Liver (tissue), 9 donors: ENCODE data around the gene MMD2. TPM values are rescaled to one million over a fixed set of nuclear protein-coding genes. Genes with fewer than 3 reads are reported as not detected.

Source experiments
- DNase-seq: peaks from one replicate; pipeline ENCODE4 v3.0.0-alpha.2; 2017; ENCODE audit warnings: low spot score
- H3K27ac ChIP-seq, 2 donors: one replicate each; pipeline ENCODE4 v1.7.0; 2013; ENCODE audit warnings: inconsistent platforms in 2 of 2, low read length in 2 of 2, control low read depth in 1 of 2, low read depth in 1 of 2, mild to moderate bottlenecking in 1 of 2
- H3K27me3 ChIP-seq, 4 donors: one replicate each; pipeline versions ENCODE4 v1.6.1 to v1.7.0; 2013; ENCODE audit warnings: low read length in 3 of 4, inconsistent platforms in 1 of 4, mild to moderate bottlenecking in 1 of 4, moderate library complexity in 1 of 4; ENCODE audit not compliant: control insufficient read depth in 4 of 4, insufficient read depth in 4 of 4
- H3K36me3 ChIP-seq, 4 donors: one replicate each; pipeline versions ENCODE4 v1.6.1 to v1.7.0; 2013; ENCODE audit warnings: low read length in 3 of 4, mild to moderate bottlenecking in 3 of 4, low read depth in 1 of 4, moderate library complexity in 1 of 4; ENCODE audit not compliant: control insufficient read depth in 4 of 4, insufficient read depth in 3 of 4
- H3K4me1 ChIP-seq, 4 donors: one replicate each; pipeline versions ENCODE4 v1.6.1 to v1.7.0; 2013; ENCODE audit warnings: low read length in 3 of 4, mild to moderate bottlenecking in 3 of 4, moderate library complexity in 1 of 4; ENCODE audit not compliant: control insufficient read depth in 4 of 4, insufficient read depth in 4 of 4
- H3K4me3 ChIP-seq, 3 donors: one replicate each; pipeline versions ENCODE4 v1.6.1 to v1.7.0; 2013; ENCODE audit warnings: low read length in 3 of 3, control low read depth in 1 of 3, low read depth in 1 of 3, mild to moderate bottlenecking in 1 of 3
- H3K9ac ChIP-seq, 2 donors: one replicate each; pipeline ENCODE4 v1.7.0; 2013; ENCODE audit warnings: low read length in 2 of 2, mild to moderate bottlenecking in 2 of 2, moderate library complexity in 2 of 2, control low read depth in 1 of 2, low read depth in 1 of 2
- H3K9me3 ChIP-seq, 4 donors: one replicate each; pipeline versions ENCODE4 v1.6.1 to v1.7.0; 2013; ENCODE audit warnings: low read length in 3 of 4; ENCODE audit not compliant: control insufficient read depth in 4 of 4
- EGR1 ChIP-seq, 2 donors: IDR thresholded peaks; 2 replicates each; pipeline ENCODE4 v1.6.1; 2016 to 2018; ENCODE audit warnings: antibody characterized with exemption in 2 of 2, low read depth in 2 of 2
- FOXA1 ChIP-seq: IDR thresholded peaks from 2 replicates; pipeline ENCODE4 v1.6.1; 2016; ENCODE audit warnings: antibody characterized with exemption
- FOXA2 ChIP-seq: IDR thresholded peaks from 2 replicates; pipeline ENCODE4 v1.6.1; 2016; ENCODE audit warnings: antibody characterized with exemption
- GABPA ChIP-seq, 2 donors: IDR thresholded peaks in 1 of 2; conservative IDR thresholded peaks in 1 of 2; 2 replicates each; pipeline ENCODE4 v1.6.1; 2016; ENCODE audit warnings: antibody characterized with exemption in 2 of 2, mild to moderate bottlenecking in 1 of 2, moderate library complexity in 1 of 2
- JUND ChIP-seq, 2 donors: IDR thresholded peaks; 2 replicates each; pipeline ENCODE4 v1.6.1; 2016; ENCODE audit warnings: antibody characterized with exemption in 2 of 2
- NR2F2 ChIP-seq: IDR thresholded peaks from 2 replicates; pipeline ENCODE4 v1.6.1; 2016; ENCODE audit warnings: antibody characterized with exemption
- RAD21 ChIP-seq, 2 donors: IDR thresholded peaks; 2 replicates each; pipeline ENCODE4 v1.6.1; 2016; ENCODE audit warnings: antibody characterized with exemption in 2 of 2, mild to moderate bottlenecking in 2 of 2
- RXRA ChIP-seq, 2 donors: IDR thresholded peaks; 2 replicates each; pipeline ENCODE4 v1.6.1; 2017 to 2018; ENCODE audit warnings: antibody characterized with exemption in 2 of 2, mild to moderate bottlenecking in 1 of 2
- SP1 ChIP-seq: IDR thresholded peaks from 2 replicates; pipeline ENCODE4 v1.6.1; 2018; ENCODE audit warnings: antibody characterized with exemption, mild to moderate bottlenecking
- TAF1 ChIP-seq: conservative IDR thresholded peaks from 2 replicates; pipeline ENCODE4 v1.6.1; 2016; ENCODE audit warnings: antibody characterized with exemption, mild to moderate bottlenecking
- YY1 ChIP-seq: IDR thresholded peaks from 2 replicates; pipeline ENCODE4 v1.6.1; 2016; ENCODE audit warnings: antibody characterized with exemption, mild to moderate bottlenecking
- WGBS: extraction: QIAGEN DNeasy Blood & Tissue Kit; methylation state at CpG from one replicate; pipeline ENCODE4 v1.1.7; 2013; 5-methylcytosine and 5-hydroxymethylcytosine counted together
- polyA plus RNA-seq, 2 donors: library from polyadenylated mRNA; stranded (reverse) in 1 of 2; unstranded in 1 of 2; fragments of 200-250 nt in 1 of 2; fragments of >200 nt in 1 of 2; fragmentation: Nextera tagmentation in 1 of 2; extraction: Ambion mirVana in 1 of 2; gene quantifications; one replicate each; pipeline versions ENCODE4 v1.2.1 to v1.2.3, GENCODE V29; 2013 to 2015
- total RNA-seq, 2 donors: library from RNA; depleted of rRNA; stranded (reverse); fragments of >200 nt; gene quantifications; one replicate each; pipeline ENCODE4 v1.2.3, GENCODE V29; 2014
- TF ChIP-seq, protein P1 (sequence below): IDR thresholded peaks from 2 replicates; pipeline ENCODE4 v1.6.1; 2016; ENCODE audit warnings: antibody characterized with exemption
- TF ChIP-seq, protein P2 (sequence below): fragments of 150-350 bp; IDR thresholded peaks from 2 replicates; pipeline ENCODE4 v1.5.1; 2017; ENCODE audit warnings: improper control_type of control experiment, low read depth, low read length; ENCODE audit not compliant: missing input control
- TF ChIP-seq, protein P3 (sequence below): IDR thresholded peaks from 2 replicates; pipeline ENCODE4 v1.6.1; 2016; ENCODE audit warnings: antibody characterized with exemption, mild to moderate bottlenecking
- TF ChIP-seq, protein P4 (sequence below): IDR thresholded peaks from 2 replicates; pipeline ENCODE4 v1.6.1; 2016; ENCODE audit warnings: antibody characterized with exemption
- TF ChIP-seq, protein P5 (sequence below): IDR thresholded peaks from 2 replicates; pipeline ENCODE4 v1.6.1; 2016; ENCODE audit warnings: antibody characterized with exemption
- donor health status: healthy.
- donor health status: healthy.
- donor health status: healthy.
- donor health status: healthy.
- donor health status: healthy.

The MMD2 gene
- total and polyA plus RNA-seq, 4 donors: not detected

DNA sequence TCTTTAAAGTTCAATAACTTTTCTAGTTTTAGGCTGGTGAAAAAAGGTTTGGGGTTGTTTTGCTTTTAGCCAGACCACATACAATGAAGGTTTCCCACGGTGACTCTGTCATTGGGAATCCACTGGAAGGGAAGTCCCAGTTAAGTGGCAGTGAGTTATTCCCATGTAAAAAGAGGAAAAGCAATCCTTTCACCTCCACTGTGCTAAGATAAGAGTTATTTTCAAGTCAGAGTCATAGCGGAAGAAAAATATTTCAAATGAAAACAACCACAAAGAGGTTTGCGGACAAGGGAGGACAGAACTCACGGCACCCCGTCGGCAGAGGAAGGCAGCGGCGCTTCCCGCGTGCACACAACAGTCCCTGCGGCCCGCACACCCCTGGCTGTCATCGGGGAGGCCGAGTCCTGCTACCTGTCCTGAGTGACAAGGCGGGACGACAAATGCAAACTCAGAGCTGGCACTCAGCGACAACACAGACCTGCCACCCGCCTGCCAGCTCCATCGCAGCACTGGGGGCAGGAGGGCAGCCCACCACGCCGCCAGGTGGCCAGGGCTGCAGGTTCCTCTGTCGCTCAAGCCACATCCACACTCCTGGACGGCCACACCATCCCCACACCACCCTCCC lies 87.8 kb downstream of the MMD2 start:
- peaks cover 0 to 2% (median 0%) of the 10 kb centered on the region in 4 donors for H3K27me3 ChIP-seq
- WGBS: 71% methylated on average over 23 of the region's 23 CpGs
- no peak overlapping the region for H3K9ac ChIP-seq
- no peak overlapping the region for H3K27ac ChIP-seq
- H3K9me3 ChIP-seq: peaks cover 0 to 9% (median 4%) of the 10 kb centered on the region in 4 donors
- no peak for TF ChIP-seq EGR1 (IDR thresholded peaks at IDR 0.05; ENCODE audit: low read depth in 2 of 2)
- no peak for TF ChIP-seq TAF1
- TF ChIP-seq RAD21 (IDR thresholded peaks at IDR 0.05): no peak
- TF ChIP-seq RXRA (IDR thresholded peaks at IDR 0.05): no peak
- no peak overlapping the region for H3K4me3 ChIP-seq
- no peaks in the 10 kb centered on the region for H3K36me3 ChIP-seq
- no peaks in the 10 kb centered on the region for H3K4me1 ChIP-seq
- DNase-seq: no peak

DNA sequence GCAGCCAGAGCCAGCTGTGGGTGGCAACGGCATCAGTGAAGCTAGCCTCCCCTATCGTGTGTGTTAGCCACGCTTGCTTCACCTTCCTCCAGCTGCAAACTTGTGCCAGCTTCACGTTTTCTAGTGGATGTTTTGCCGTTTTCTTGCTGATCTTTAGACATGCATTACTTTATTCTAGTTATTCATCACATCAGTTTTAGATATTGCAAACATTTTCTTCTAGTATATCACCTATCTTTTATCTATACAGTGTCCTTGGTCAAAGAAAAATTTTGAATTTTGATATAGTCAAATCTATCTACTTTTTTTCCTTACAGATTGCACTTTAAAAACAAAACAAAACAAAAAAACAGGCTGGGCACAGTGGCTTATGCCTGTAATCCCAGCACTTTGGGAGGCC lies 90.5 kb downstream of the MMD2 start:
- Histone ChIP-seq H3K9me3 (peaks cover 0 to 9% (median 4%) of the 10 kb centered on the region in 4 donors), H3K27ac (no peak overlapping the region), H3K36me3 (no peaks in the 10 kb centered on the region), H3K4me1 (no peaks in the 10 kb centered on the region), H3K27me3 (peaks cover 0 to 2% (median 0%) of the 10 kb centered on the region in 4 donors), H3K4me3 (no peak overlapping the region), H3K9ac (no peak overlapping the region)
- TF ChIP-seq, protein P1, sequence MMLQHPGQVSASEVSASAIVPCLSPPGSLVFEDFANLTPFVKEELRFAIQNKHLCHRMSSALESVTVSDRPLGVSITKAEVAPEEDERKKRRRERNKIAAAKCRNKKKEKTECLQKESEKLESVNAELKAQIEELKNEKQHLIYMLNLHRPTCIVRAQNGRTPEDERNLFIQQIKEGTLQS: no peak
- TF ChIP-seq NR2F2 (no peak), YY1 (no peak), RXRA (IDR thresholded peaks at IDR 0.05) (no peak), FOXA1 (no peak), EGR1 (IDR thresholded peaks at IDR 0.05; ENCODE audit: low read depth in 2 of 2) (no peak), SP1 (no peak), GABPA (IDR thresholded peaks at IDR 0.05 in 1 of 2, conservative IDR thresholded peaks at IDR 0.05 in 1 of 2) (no peak), RAD21 (IDR thresholded peaks at IDR 0.05) (no peak), JUND (IDR thresholded peaks at IDR 0.05) (no peak), FOXA2 (no peak), TAF1 (no peak)
- TF ChIP-seq, protein P2, sequence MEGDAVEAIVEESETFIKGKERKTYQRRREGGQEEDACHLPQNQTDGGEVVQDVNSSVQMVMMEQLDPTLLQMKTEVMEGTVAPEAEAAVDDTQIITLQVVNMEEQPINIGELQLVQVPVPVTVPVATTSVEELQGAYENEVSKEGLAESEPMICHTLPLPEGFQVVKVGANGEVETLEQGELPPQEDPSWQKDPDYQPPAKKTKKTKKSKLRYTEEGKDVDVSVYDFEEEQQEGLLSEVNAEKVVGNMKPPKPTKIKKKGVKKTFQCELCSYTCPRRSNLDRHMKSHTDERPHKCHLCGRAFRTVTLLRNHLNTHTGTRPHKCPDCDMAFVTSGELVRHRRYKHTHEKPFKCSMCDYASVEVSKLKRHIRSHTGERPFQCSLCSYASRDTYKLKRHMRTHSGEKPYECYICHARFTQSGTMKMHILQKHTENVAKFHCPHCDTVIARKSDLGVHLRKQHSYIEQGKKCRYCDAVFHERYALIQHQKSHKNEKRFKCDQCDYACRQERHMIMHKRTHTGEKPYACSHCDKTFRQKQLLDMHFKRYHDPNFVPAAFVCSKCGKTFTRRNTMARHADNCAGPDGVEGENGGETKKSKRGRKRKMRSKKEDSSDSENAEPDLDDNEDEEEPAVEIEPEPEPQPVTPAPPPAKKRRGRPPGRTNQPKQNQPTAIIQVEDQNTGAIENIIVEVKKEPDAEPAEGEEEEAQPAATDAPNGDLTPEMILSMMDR: no peak
- TF ChIP-seq, protein P3, sequence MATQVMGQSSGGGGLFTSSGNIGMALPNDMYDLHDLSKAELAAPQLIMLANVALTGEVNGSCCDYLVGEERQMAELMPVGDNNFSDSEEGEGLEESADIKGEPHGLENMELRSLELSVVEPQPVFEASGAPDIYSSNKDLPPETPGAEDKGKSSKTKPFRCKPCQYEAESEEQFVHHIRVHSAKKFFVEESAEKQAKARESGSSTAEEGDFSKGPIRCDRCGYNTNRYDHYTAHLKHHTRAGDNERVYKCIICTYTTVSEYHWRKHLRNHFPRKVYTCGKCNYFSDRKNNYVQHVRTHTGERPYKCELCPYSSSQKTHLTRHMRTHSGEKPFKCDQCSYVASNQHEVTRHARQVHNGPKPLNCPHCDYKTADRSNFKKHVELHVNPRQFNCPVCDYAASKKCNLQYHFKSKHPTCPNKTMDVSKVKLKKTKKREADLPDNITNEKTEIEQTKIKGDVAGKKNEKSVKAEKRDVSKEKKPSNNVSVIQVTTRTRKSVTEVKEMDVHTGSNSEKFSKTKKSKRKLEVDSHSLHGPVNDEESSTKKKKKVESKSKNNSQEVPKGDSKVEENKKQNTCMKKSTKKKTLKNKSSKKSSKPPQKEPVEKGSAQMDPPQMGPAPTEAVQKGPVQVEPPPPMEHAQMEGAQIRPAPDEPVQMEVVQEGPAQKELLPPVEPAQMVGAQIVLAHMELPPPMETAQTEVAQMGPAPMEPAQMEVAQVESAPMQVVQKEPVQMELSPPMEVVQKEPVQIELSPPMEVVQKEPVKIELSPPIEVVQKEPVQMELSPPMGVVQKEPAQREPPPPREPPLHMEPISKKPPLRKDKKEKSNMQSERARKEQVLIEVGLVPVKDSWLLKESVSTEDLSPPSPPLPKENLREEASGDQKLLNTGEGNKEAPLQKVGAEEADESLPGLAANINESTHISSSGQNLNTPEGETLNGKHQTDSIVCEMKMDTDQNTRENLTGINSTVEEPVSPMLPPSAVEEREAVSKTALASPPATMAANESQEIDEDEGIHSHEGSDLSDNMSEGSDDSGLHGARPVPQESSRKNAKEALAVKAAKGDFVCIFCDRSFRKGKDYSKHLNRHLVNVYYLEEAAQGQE: no peak
- TF ChIP-seq, protein P4, sequence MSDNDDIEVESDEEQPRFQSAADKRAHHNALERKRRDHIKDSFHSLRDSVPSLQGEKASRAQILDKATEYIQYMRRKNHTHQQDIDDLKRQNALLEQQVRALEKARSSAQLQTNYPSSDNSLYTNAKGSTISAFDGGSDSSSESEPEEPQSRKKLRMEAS: no peak
- TF ChIP-seq, protein P5, sequence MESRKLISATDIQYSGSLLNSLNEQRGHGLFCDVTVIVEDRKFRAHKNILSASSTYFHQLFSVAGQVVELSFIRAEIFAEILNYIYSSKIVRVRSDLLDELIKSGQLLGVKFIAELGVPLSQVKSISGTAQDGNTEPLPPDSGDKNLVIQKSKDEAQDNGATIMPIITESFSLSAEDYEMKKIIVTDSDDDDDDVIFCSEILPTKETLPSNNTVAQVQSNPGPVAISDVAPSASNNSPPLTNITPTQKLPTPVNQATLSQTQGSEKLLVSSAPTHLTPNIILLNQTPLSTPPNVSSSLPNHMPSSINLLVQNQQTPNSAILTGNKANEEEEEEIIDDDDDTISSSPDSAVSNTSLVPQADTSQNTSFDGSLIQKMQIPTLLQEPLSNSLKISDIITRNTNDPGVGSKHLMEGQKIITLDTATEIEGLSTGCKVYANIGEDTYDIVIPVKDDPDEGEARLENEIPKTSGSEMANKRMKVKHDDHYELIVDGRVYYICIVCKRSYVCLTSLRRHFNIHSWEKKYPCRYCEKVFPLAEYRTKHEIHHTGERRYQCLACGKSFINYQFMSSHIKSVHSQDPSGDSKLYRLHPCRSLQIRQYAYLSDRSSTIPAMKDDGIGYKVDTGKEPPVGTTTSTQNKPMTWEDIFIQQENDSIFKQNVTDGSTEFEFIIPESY: no peak
- no peak for DNase-seq
- WGBS: 85% methylated on average over 5 of the region's 5 CpGs
